ENCODE results near the gene ZNF573. TPM values are rescaled to one million over a fixed set of nuclear protein-coding genes. Genes with fewer than 3 reads are reported as not detected.
"Not testable (repeated sequence)": the region's sequence is repeated elsewhere in the genome, so short reads cannot be mapped to it uniquely, and the experiment has no call there.

Gene ZNF573
- total RNA-seq, 2 donors from 2014 or later = 8.0 to 18.8 TPM

DNA sequence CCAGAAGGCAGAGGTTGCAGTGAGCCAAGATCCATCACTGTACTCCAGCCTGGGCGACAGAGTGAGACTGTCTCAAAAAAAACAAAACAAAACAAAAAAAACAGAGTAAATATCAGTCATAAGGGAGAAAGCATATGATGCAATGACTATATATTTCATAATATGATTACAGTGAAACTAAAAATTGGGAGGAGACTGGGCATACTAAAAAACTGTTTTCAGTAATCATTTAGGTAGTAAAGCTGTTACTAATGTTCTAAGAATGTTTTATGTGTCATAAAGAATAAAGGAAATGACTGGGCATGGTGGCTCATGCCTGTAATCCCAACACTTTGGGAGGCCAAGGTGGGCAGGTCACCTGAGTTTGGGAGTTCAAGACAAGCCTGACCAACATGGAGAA is 15.9 kb downstream of the ZNF573 start:
- H3K4me1 ChIP-seq = no peaks in the 10 kb centered on the region
- H3K27ac ChIP-seq = no peak overlapping the region
- H3K9me3 ChIP-seq = no peaks in the 10 kb centered on the region
- no peak for ATAC-seq
- no peaks in the 10 kb centered on the region for H3K27me3 ChIP-seq
- peaks cover 0 to 10% of the 10 kb centered on the region in 2 donors for H3K36me3 ChIP-seq (replicated peaks in 1 of 2; ENCODE audit: insufficient read depth in 1 of 2, low read depth in 2 of 2)
- no peak for DNase-seq
- intact Hi-C loops (cut with DNase I) = no loop called here
- H3K4me3 ChIP-seq = no peak overlapping the region
- WGBS, 2 donors = 92 to 100% methylated on average over 1 of the region's 1 CpG
- TF ChIP-seq POLR2A (IDR thresholded peaks at IDR 0.05) = no peak
- TF ChIP-seq CTCF (IDR thresholded peaks at IDR 0.05) = no peak

DNA sequence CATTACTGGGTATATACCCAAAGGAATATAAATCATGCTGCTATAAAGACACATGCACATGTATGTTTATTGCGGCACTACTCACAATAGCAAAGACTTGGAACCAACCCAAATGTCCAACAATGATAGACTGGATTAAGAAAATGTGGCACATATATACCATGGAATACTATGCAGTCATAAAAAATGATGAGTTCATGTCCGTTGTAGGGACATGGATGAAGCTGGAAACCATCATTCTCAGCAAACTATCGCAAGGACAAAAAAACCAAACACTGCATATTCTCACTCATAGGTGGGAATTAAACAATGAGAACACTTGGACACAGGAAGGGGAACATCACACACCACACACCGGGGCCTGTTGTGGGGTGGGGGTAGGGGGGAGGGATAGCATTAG is 21.7 kb downstream of the ZNF573 start:
- H3K36me3 ChIP-seq (replicated peaks in 1 of 2; ENCODE audit: insufficient read depth in 1 of 2, low read depth in 2 of 2); H3K27me3 ChIP-seq; ATAC-seq; H3K4me3 ChIP-seq; H3K9me3 ChIP-seq; DNase-seq; intact Hi-C loops (cut with DNase I); H3K4me1 ChIP-seq; H3K27ac ChIP-seq: not testable (repeated sequence)
- WGBS, 2 donors = 94 to 100% methylated on average over 4 of the region's 4 CpGs

GRCh38 chr19:37738371-37738770 is 41.0 kb downstream of the ZNF573 start:
- no peak for DNase-seq
- H3K4me3 ChIP-seq = no peak overlapping the region
- H3K9me3 ChIP-seq = peaks cover 0 to 26% (median 0%) of the 10 kb centered on the region in 3 donors
- WGBS, 2 donors = 73 to 76% methylated on average over 5 of the region's 5 CpGs
- no peak overlapping the region for H3K27ac ChIP-seq
- no peak for ATAC-seq
- intact Hi-C loops (cut with DNase I) = no loop called here
- no peak for TF ChIP-seq CTCF (IDR thresholded peaks at IDR 0.05)
- TF ChIP-seq POLR2A (IDR thresholded peaks at IDR 0.05) = no peak
- H3K27me3 ChIP-seq = no peaks in the 10 kb centered on the region
- H3K36me3 ChIP-seq (replicated peaks in 1 of 2; ENCODE audit: insufficient read depth in 1 of 2, low read depth in 2 of 2) = peaks cover 7 to 8% of the 10 kb centered on the region in 2 donors
- no peaks in the 10 kb centered on the region for H3K4me1 ChIP-seq

- intact Hi-C loops (cut with DNase I) = no loop called here
- no peak overlapping the region for H3K27ac ChIP-seq
- 84 to 94% methylated on average over 2 of the region's 2 CpGs for WGBS, 2 donors
- ATAC-seq (no peak), DNase-seq (peak in 1 of 4 donors; percentile 6)
- no peaks in the 10 kb centered on the region for H3K9me3 ChIP-seq
- H3K4me3 ChIP-seq = no peak overlapping the region
- TF ChIP-seq POLR2A (IDR thresholded peaks at IDR 0.05) (no peak), CTCF (IDR thresholded peaks at IDR 0.05) (no peak)
- no peaks in the 10 kb centered on the region for H3K27me3 ChIP-seq
- no peaks in the 10 kb centered on the region for H3K4me1 ChIP-seq
- no peaks in the 10 kb centered on the region for H3K36me3 ChIP-seq (replicated peaks in 1 of 2; ENCODE audit: insufficient read depth in 1 of 2, low read depth in 2 of 2)
Measured at GRCh38 chr19:37725181-37725580, 54.2 kb downstream of the ZNF573 start.

DNA sequence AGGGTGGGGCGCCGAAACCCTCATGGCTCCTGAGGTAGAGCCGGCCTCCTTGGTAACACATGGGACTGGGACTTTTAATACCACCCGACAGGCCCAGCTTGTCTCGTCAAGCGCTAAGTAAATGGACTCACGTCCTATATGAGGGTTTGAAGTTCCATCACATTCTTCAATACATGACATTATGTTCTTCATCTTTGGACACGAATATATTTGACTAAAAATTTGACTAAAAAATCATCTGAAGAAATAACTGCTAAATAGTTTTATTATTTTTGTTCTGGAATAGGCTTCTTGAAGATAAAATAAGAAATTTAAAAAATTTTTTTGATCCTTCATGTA is 59.5 kb downstream of the ZNF573 start:
- intact Hi-C loops (cut with DNase I) = no loop called here
- Histone ChIP-seq H3K27ac (peak overlapping the region; percentile 65 to 90 (median 80)), H3K9me3 (no peaks in the 10 kb centered on the region), H3K4me3 (peak overlapping the region in 1 of 2 donors; percentile 93), H3K36me3 (replicated peaks in 1 of 2; ENCODE audit: insufficient read depth in 1 of 2, low read depth in 2 of 2) (no peaks in the 10 kb centered on the region), H3K27me3 (no peaks in the 10 kb centered on the region), H3K4me1 (peaks cover 11% of the 10 kb centered on the region)
- DNase-seq (no peak), ATAC-seq (no peak)
- WGBS, 2 donors = 5 to 7% methylated on average over 8 of the region's 8 CpGs
- no peak for TF ChIP-seq POLR2A (IDR thresholded peaks at IDR 0.05)
- TF ChIP-seq CTCF (IDR thresholded peaks at IDR 0.05) = no peak
